ENCODE data around the gene PNMA6E.

The PNMA6E gene

DNA sequence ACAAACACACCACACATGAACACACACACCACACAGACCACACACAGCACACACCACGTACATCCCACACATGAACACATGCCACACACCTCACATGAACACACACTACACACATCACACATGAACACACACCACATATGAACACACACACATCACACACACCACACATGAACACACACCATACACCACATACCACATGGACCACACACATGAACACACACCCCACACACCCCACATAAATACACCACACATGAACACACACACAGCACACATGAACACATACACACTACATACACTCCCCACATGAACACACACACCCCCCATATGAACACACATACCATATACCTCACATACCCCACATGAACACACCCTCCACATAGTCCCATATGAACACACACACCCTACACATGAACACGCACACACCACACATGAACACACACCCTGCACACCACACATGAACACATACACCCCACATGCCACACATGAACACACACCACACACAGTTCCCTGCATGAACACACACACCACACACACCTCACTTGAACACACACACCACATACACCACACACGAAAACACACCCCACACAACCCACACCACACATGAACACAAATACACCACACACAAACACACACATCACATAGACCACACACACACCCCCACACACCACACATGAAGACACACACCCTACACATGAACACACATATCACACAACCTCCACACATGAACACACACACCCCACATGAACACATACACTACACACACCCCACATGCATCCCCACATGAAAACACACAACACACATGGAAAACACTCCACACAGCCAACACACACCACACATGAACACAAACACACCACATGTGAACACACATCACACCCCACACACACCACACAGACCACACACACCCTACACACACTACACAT is 18.3 kb downstream of the PNMA6E start:
- Histone ChIP-seq H3K9ac (ENCODE audit: low read depth, low read length, poor library complexity) (no peak overlapping the region), H2AFZ (ENCODE audit: low read length) (no peak overlapping the region), H3K4me3 (ENCODE audit: low read length in 2 of 2) (peak overlapping the region in 1 of 2 donors; percentile 54), H3K23ac (ENCODE audit: low read depth, low read length, poor library complexity) (no peak overlapping the region), H2BK12ac (ENCODE audit: low read length) (no peak overlapping the region), H3K36me3 (replicated peaks in 1 of 2; ENCODE audit: control insufficient read depth in 2 of 2, insufficient read depth in 2 of 2, low read length in 2 of 2) (no peaks in the 10 kb centered on the region), H3K4ac (ENCODE audit: low read length) (no peak overlapping the region), H2BK120ac (ENCODE audit: low read depth, low read length) (no peak overlapping the region), H3K14ac (ENCODE audit: low read length) (peak overlapping the region; percentile 21), H3K4me2 (ENCODE audit: insufficient read depth, low read length, poor library complexity, severe bottlenecking) (no peak overlapping the region), H2BK15ac (ENCODE audit: low read length) (no peak overlapping the region), H3K4me1 (ENCODE audit: control insufficient read depth in 2 of 2, insufficient read depth in 1 of 2, low read depth in 1 of 2, low read length in 2 of 2) (peaks cover 0 to 4% of the 10 kb centered on the region in 2 donors), H3K79me1 (ENCODE audit: low read depth, low read length) (peaks cover 5% of the 10 kb centered on the region), H4K91ac (ENCODE audit: low read depth, low read length, poor library complexity) (no peak overlapping the region), H3K18ac (ENCODE audit: low read length) (no peak overlapping the region), H2BK5ac (ENCODE audit: low read length) (no peak overlapping the region), H3K27ac (replicated peaks; ENCODE audit: low read length) (no peak overlapping the region), H3K27me3 (ENCODE audit: control insufficient read depth in 3 of 3, insufficient read depth in 3 of 3, low read depth in 1 of 3, low read length in 3 of 3) (peaks cover 0 to 13% (median 0%) of the 10 kb centered on the region in 3 experiments), H2AK5ac (ENCODE audit: low read depth, low read length) (no peak overlapping the region), H4K8ac (ENCODE audit: low read depth, low read length) (no peak overlapping the region), H3K9me3 (replicated peaks in 1 of 2; ENCODE audit: control insufficient read depth in 2 of 2, insufficient read depth in 1 of 2, low read depth in 1 of 2, low read length in 2 of 2) (peaks cover 0 to 3% of the 10 kb centered on the region in 2 donors)
- DNase-seq (ENCODE audit: low spot score): no peak
- WGBS, 2 donors (ENCODE audit: extremely low coverage in 2 of 2, insufficient read length in 2 of 2, insufficient replicate concordance in 1 of 2): 100% methylated on average over 1 of the region's 3 CpGs; no CpG with 5 or more reads in 1 of the 2 donors

DNA sequence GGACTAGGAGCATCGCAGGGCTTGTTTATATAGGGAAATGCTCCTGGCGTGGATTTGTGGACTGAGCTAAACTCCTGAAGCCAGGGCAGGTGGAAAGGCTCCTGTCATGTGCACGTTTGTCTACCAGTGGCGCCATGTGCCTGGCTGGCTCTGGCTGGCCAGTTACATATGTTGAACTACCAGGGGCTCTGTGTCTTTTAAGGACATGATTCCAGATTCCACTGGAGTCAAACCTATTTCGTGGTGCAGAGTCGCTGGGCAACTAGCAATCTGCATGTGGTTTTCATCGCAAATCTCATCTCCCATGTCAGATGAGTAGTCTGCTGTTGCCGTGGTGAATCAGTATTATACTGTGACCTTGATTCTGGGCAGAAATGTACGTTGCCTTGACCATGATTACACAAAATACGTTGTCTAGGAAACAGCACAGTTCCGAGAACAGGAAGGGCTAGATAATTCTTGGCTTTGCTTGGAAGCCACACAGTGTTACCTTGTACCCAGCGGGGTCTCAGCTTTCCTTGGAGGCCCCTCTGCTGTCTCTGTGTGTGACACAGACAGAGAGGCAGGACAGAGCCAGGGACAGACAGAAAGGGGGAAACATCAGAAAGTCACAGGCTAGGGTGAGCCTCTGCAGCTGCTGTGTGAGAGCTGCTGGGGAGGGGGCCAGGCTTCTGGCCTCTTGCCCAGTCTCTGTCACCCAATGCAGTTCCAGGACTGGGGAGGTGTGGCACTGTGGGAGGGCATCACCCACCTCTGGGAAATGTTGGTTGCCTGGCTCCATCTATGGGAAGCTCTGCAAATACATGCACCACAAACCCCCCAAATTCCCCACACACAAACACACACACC is 19.2 kb downstream of the PNMA6E start:
- H2AFZ ChIP-seq (ENCODE audit: low read length): peak overlapping the region; percentile 1
- H3K9me3 ChIP-seq (replicated peaks in 1 of 2; ENCODE audit: control insufficient read depth in 2 of 2, insufficient read depth in 1 of 2, low read depth in 1 of 2, low read length in 2 of 2): peaks cover 0 to 3% of the 10 kb centered on the region in 2 donors
- H3K4ac ChIP-seq (ENCODE audit: low read length): no peak overlapping the region
- no peak overlapping the region for H3K14ac ChIP-seq (ENCODE audit: low read length)
- H3K4me2 ChIP-seq (ENCODE audit: insufficient read depth, low read length, poor library complexity, severe bottlenecking): no peak overlapping the region
- H3K36me3 ChIP-seq (replicated peaks in 1 of 2; ENCODE audit: control insufficient read depth in 2 of 2, insufficient read depth in 2 of 2, low read length in 2 of 2): no peaks in the 10 kb centered on the region
- H4K91ac ChIP-seq (ENCODE audit: low read depth, low read length, poor library complexity): no peak overlapping the region
- no peak overlapping the region for H2AK5ac ChIP-seq (ENCODE audit: low read depth, low read length)
- no peak overlapping the region for H2BK15ac ChIP-seq (ENCODE audit: low read length)
- DNase-seq (ENCODE audit: low spot score): peak; percentile 6
- no peak overlapping the region for H3K18ac ChIP-seq (ENCODE audit: low read length)
- H3K4me3 ChIP-seq (ENCODE audit: low read length in 2 of 2): no peak overlapping the region
- no peak overlapping the region for H2BK120ac ChIP-seq (ENCODE audit: low read depth, low read length)
- no peak overlapping the region for H4K8ac ChIP-seq (ENCODE audit: low read depth, low read length)
- H2BK5ac ChIP-seq (ENCODE audit: low read length): no peak overlapping the region
- H3K27me3 ChIP-seq (ENCODE audit: control insufficient read depth in 3 of 3, insufficient read depth in 3 of 3, low read depth in 1 of 3, low read length in 3 of 3): peaks cover 0 to 8% (median 0%) of the 10 kb centered on the region in 3 experiments
- H2BK12ac ChIP-seq (ENCODE audit: low read length): no peak overlapping the region
- no peak overlapping the region for H3K23ac ChIP-seq (ENCODE audit: low read depth, low read length, poor library complexity)
- WGBS, 2 donors (ENCODE audit: extremely low coverage in 2 of 2, insufficient read length in 2 of 2, insufficient replicate concordance in 1 of 2): no CpG with 5 or more reads among the region's 12 CpGs
- no peak overlapping the region for H3K9ac ChIP-seq (ENCODE audit: low read depth, low read length, poor library complexity)
- H3K4me1 ChIP-seq (ENCODE audit: control insufficient read depth in 2 of 2, insufficient read depth in 1 of 2, low read depth in 1 of 2, low read length in 2 of 2): peaks cover 0 to 4% of the 10 kb centered on the region in 2 donors
- peaks cover 5% of the 10 kb centered on the region for H3K79me1 ChIP-seq (ENCODE audit: low read depth, low read length)
- H3K27ac ChIP-seq (replicated peaks; ENCODE audit: low read length): no peak overlapping the region

DNA sequence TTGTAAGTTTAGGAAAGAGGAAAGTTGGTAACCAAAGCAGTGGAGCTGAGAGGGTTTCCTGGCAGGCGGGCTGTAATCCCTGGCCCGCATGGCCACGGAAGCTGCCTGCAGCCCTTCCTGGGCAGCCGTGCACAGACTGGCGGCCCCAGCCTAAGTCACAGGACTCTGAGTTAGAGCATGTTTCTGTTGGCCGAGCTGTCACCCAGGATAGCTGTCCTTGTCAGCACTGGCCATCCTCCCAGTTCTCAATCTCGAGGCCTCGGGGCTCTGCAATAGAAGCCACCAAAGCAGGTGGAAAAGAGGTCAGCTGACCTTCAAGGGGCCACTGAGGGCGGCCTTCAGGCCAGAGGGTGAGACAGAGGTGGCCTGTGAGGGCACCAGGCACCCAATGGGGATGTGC is 20.5 kb downstream of the PNMA6E start:
- H3K79me1 ChIP-seq (ENCODE audit: low read depth, low read length): peaks cover 5% of the 10 kb centered on the region
- H2AK5ac ChIP-seq (ENCODE audit: low read depth, low read length): no peak overlapping the region
- no peak overlapping the region for H3K27ac ChIP-seq (replicated peaks; ENCODE audit: low read length)
- no peak overlapping the region for H3K14ac ChIP-seq (ENCODE audit: low read length)
- no peak overlapping the region for H2BK120ac ChIP-seq (ENCODE audit: low read depth, low read length)
- H4K8ac ChIP-seq (ENCODE audit: low read depth, low read length): no peak overlapping the region
- no CpG with 5 or more reads among the region's 9 CpGs for WGBS, 2 donors (ENCODE audit: extremely low coverage in 2 of 2, insufficient read length in 2 of 2, insufficient replicate concordance in 1 of 2)
- H3K36me3 ChIP-seq (replicated peaks in 1 of 2; ENCODE audit: control insufficient read depth in 2 of 2, insufficient read depth in 2 of 2, low read length in 2 of 2): no peaks in the 10 kb centered on the region
- DNase-seq (ENCODE audit: low spot score): no peak
- no peak overlapping the region for H2BK15ac ChIP-seq (ENCODE audit: low read length)
- H3K18ac ChIP-seq (ENCODE audit: low read length): no peak overlapping the region
- no peak overlapping the region for H3K4ac ChIP-seq (ENCODE audit: low read length)
- peaks cover 0 to 4% of the 10 kb centered on the region in 2 donors for H3K4me1 ChIP-seq (ENCODE audit: control insufficient read depth in 2 of 2, insufficient read depth in 1 of 2, low read depth in 1 of 2, low read length in 2 of 2)
- no peak overlapping the region for H2BK5ac ChIP-seq (ENCODE audit: low read length)
- no peak overlapping the region for H2AFZ ChIP-seq (ENCODE audit: low read length)
- H3K9ac ChIP-seq (ENCODE audit: low read depth, low read length, poor library complexity): no peak overlapping the region
- no peak overlapping the region for H2BK12ac ChIP-seq (ENCODE audit: low read length)
- no peak overlapping the region for H3K4me2 ChIP-seq (ENCODE audit: insufficient read depth, low read length, poor library complexity, severe bottlenecking)
- peaks cover 0 to 3% of the 10 kb centered on the region in 2 donors for H3K9me3 ChIP-seq (replicated peaks in 1 of 2; ENCODE audit: control insufficient read depth in 2 of 2, insufficient read depth in 1 of 2, low read depth in 1 of 2, low read length in 2 of 2)
- no peak overlapping the region for H4K91ac ChIP-seq (ENCODE audit: low read depth, low read length, poor library complexity)
- peaks cover 0 to 3% (median 0%) of the 10 kb centered on the region in 3 experiments for H3K27me3 ChIP-seq (ENCODE audit: control insufficient read depth in 3 of 3, insufficient read depth in 3 of 3, low read depth in 1 of 3, low read length in 3 of 3)
- H3K23ac ChIP-seq (ENCODE audit: low read depth, low read length, poor library complexity): no peak overlapping the region
- H3K4me3 ChIP-seq (ENCODE audit: low read length in 2 of 2): no peak overlapping the region

All from neuronal stem cell (in vitro differentiated cells).